GM18873 (cell line): ENCODE data around the gene PKNOX2.

ENCODE experiments used
- ATAC-seq: cut with Tn5 transposase; IDR thresholded peaks from one replicate; pipeline ENCODE4 v1.9.1; 2021; ENCODE audit warnings: mild to moderate bottlenecking, moderate library complexity, moderate number of reproducible peaks; ENCODE audit not compliant: unreplicated experiment, low FRiP score

Gene PKNOX2

GRCh38 chr11:125228993-125229392, 64.4 kb downstream of the PKNOX2 start:
- ATAC-seq = no peak

GRCh38 chr11:125229916-125230315, 65.4 kb downstream of the PKNOX2 start:
- ATAC-seq = no peak

- no peak for ATAC-seq
Observed at GRCh38 chr11:125233116-125233515, 68.6 kb downstream of the PKNOX2 start.

- no peak for ATAC-seq
Observed at GRCh38 chr11:125233736-125234275, 69.3 kb downstream of the PKNOX2 start.

- no peak for ATAC-seq
Observed at GRCh38 chr11:125235071-125235471, 70.5 kb downstream of the PKNOX2 start.

GRCh38 chr11:125236072-125236825, 71.7 kb downstream of the PKNOX2 start:
- no peak for ATAC-seq

- ATAC-seq = no peak
Observed at GRCh38 chr11:125239585-125240560, 75.3 kb downstream of the PKNOX2 start.

- ATAC-seq = no peak
Observed at GRCh38 chr11:125241104-125241503, 76.6 kb downstream of the PKNOX2 start.

- ATAC-seq = no peak
Observed at GRCh38 chr11:125242141-125242775, 77.7 kb downstream of the PKNOX2 start.

- no peak for ATAC-seq
Observed at GRCh38 chr11:125244166-125244565, 79.6 kb downstream of the PKNOX2 start.

- no peak for ATAC-seq
Observed at GRCh38 chr11:125245299-125245698, 80.7 kb downstream of the PKNOX2 start.

- ATAC-seq = no peak
Observed at GRCh38 chr11:125247431-125247830, 82.9 kb downstream of the PKNOX2 start.

- ATAC-seq = no peak
Observed at GRCh38 chr11:125250318-125251213, 86.0 kb downstream of the PKNOX2 start.

GRCh38 chr11:125251214-125251545, 86.6 kb downstream of the PKNOX2 start:
- ATAC-seq = no peak

- ATAC-seq = no peak
Observed at GRCh38 chr11:125251956-125252355, 87.4 kb downstream of the PKNOX2 start.

- ATAC-seq = no peak
Observed at GRCh38 chr11:125253289-125253688, 88.7 kb downstream of the PKNOX2 start.

- ATAC-seq = no peak
Observed at GRCh38 chr11:125253795-125254525, 89.4 kb downstream of the PKNOX2 start.

GRCh38 chr11:125256541-125257189, 92.1 kb downstream of the PKNOX2 start:
- ATAC-seq = no peak

- ATAC-seq = no peak
Observed at GRCh38 chr11:125257190-125257579, 92.6 kb downstream of the PKNOX2 start.
